ENCODE measurements around the gene PLK3.
"Not testable (repeated sequence)": the region's sequence is repeated elsewhere in the genome, so short reads cannot be mapped to it uniquely, and the experiment has no call there.

The PLK3 gene

DNA sequence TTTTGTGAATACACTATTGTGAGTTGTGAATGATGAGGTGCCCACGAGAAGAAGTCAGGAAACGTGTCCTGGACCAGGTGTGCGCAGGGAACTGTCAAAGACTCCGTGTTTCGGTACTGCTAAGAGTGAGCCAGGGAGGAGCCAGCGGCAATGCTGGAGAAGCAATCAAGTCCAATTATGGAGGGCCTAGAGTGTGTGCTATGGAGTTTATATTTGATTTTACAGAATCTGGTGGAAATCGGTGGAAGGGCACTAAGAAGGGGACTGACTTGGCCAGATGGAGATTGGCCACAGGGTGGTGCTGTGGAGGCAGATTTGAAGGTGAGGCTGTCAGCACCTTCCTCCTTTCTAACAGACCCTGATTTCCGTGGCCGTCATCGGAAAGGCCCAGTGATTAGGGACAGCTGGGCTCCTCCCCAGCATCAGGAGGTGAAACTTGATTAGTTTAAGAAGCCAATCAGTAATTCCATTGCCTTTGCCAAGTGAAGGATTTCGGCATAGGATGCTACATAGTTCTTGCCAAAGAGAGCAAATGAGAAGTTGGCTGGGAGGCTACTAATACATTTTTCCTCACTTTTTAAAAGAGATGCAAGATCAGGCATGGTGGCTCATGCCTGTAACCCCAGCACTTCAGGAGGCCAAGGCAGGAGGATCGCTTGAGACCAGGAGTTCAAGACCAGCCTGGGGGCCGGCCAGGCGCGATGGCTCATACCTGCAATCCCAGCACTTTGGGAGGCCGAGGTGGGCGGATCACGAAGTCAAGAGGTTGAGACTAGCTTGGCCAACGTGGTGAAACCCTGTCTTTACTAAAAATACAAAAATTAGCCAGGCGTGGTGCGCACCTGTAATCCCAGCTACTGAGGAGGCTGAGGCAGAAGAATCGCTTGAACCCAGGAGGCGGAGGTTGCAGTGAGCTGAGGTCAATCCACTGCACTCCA, 35.8 kb downstream of the PLK3 start:
- no peaks in the 10 kb centered on the region for H3K36me3 ChIP-seq (ENCODE audit: control insufficient read depth, insufficient read depth, low read length, severe bottlenecking)
- H3K27me3 ChIP-seq (replicated peaks; ENCODE audit: control insufficient read depth, insufficient read depth, low read length) = no peaks in the 10 kb centered on the region
- H3K4me1 ChIP-seq (ENCODE audit: control insufficient read depth, insufficient read depth, low read length) = no peaks in the 10 kb centered on the region
- peak; percentile 91 for DNase-seq (ENCODE audit: low read depth)
- no peak overlapping the region for H3K4me3 ChIP-seq (ENCODE audit: low read length)
- H3K9me3 ChIP-seq (ENCODE audit: control insufficient read depth, low read length) = no peaks in the 10 kb centered on the region
- no peak overlapping the region for H3K9ac ChIP-seq (ENCODE audit: low read length)

DNA sequence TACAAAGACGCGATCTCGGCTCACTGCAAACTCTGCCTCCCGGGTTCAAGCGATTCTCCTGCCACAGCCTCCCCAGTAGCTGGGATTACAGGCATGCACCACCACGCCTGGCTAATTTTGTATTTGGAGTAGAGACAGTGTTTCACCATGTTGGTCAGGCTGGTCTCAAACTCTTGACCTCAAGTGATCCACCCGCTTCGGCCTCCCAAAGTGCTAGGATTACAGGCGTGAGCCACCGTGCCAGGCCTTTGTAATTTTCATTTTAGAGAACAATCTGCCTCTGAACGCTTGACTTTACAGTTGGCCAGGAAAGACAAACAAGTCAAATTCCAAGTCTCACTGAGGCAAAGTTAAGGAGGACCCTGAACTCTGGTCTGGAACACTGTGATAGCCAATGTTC, 38.1 kb downstream of the PLK3 start:
- H3K9me3 ChIP-seq (ENCODE audit: control insufficient read depth, low read length); H3K36me3 ChIP-seq (ENCODE audit: control insufficient read depth, insufficient read depth, low read length, severe bottlenecking); H3K4me1 ChIP-seq (ENCODE audit: control insufficient read depth, insufficient read depth, low read length); H3K4me3 ChIP-seq (ENCODE audit: low read length); H3K9ac ChIP-seq (ENCODE audit: low read length); H3K27me3 ChIP-seq (replicated peaks; ENCODE audit: control insufficient read depth, insufficient read depth, low read length); DNase-seq (ENCODE audit: low read depth): not testable (repeated sequence)

DNA sequence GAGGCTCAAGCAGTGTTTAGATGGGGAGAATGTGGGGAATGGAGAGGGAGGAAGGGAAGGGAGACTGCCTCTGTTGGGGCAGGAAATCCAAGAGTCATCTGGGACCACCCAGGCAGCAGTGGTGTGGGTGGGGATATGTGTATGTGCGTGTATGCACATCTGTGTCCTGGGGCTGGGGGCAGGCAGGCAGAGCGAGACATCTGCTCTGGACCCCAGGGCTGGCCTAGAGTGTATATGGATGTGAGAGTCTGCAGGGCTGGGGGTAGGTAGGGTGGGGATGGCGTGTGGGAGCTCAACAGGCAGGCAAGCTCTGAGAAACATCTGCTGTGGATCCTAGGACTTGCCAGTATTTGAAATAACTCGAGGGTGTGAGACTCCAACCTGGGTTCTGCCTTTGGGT, 39.4 kb downstream of the PLK3 start:
- no peaks in the 10 kb centered on the region for H3K4me1 ChIP-seq (ENCODE audit: control insufficient read depth, insufficient read depth, low read length)
- no peaks in the 10 kb centered on the region for H3K36me3 ChIP-seq (ENCODE audit: control insufficient read depth, insufficient read depth, low read length, severe bottlenecking)
- no peaks in the 10 kb centered on the region for H3K27me3 ChIP-seq (replicated peaks; ENCODE audit: control insufficient read depth, insufficient read depth, low read length)
- DNase-seq (ENCODE audit: low read depth) = no peak
- H3K9ac ChIP-seq (ENCODE audit: low read length) = no peak overlapping the region
- H3K9me3 ChIP-seq (ENCODE audit: control insufficient read depth, low read length) = no peaks in the 10 kb centered on the region
- H3K4me3 ChIP-seq (ENCODE audit: low read length) = no peak overlapping the region

DNA sequence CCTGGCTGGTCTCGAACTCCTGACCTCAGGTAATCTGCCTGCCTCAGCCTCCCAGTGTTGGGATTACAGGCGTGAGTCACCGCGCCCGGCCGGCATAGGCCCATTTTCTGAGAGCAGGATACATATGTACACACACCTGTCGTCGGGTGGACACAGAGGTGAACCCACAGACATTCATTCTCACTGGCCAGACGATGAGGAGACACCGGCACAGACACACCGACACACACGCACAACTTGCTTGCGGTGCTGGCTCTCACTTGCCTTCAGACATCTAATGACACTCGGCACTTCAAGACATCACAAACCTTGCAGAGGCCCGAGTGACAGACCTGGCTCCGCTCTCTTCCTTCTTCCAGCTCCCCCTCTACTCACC, 42.3 kb downstream of the PLK3 start:
- Histone ChIP-seq H3K9me3 (ENCODE audit: control insufficient read depth, low read length) (no peaks in the 10 kb centered on the region), H3K27me3 (replicated peaks; ENCODE audit: control insufficient read depth, insufficient read depth, low read length) (no peaks in the 10 kb centered on the region), H3K36me3 (ENCODE audit: control insufficient read depth, insufficient read depth, low read length, severe bottlenecking) (no peaks in the 10 kb centered on the region), H3K9ac (ENCODE audit: low read length) (peak overlapping the region; percentile 72), H3K4me1 (ENCODE audit: control insufficient read depth, insufficient read depth, low read length) (no peaks in the 10 kb centered on the region), H3K4me3 (ENCODE audit: low read length) (peak overlapping the region; percentile 76)
- no peak for DNase-seq (ENCODE audit: low read depth)

DNA sequence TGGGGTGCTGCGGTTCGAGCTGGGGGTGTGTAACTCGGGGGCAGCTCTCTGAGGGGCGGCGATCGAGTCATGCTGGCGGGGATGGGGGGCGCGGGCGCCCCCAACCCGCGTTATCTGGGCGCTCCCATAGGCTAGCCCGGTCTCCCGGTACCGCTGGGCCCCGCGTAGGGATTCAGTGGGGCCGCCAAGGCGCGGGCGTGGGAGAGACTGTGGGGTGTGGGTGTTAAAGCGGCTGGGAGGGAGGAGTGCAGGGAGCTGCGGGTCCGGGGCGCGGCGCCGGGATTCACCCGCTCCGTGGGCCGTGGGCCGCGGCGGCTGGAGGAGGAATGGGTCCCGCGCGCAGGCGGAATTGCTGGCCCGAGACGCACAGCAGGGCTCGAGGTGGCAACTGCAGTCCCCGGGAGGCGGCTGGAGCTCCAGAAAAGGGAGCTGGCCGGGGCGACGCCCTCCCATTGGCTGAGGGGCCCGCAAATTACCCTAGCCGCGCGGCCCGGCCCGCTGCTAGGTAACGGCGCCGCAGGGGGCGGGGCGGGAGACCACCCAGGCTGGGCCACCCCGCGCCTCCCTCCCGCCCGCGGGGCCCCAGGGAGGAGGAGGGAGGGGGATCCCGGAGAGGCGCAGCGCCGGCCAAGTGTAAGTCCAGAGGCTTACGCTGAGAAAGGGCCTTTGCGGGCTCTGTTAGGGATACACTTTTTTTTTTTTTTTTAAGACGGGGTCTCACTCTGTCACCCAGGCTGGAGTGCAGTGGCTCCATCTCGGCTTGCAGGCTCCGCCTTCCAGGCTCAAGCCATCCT, 42.9 kb downstream of the PLK3 start, which contains the start of gene PTCH2:
Gene PTCH2 (minus strand): TSS at position 392 of the 794 bp plus-strand sequence. CDS start 321 bp downstream, at position 71.
- Histone ChIP-seq H3K9ac (ENCODE audit: low read length) (peak within 1 kb of the TSS; percentile 72), H3K27me3 (replicated peaks; ENCODE audit: control insufficient read depth, insufficient read depth, low read length) (no peaks in the 10 kb centered on the region), H3K9me3 (ENCODE audit: control insufficient read depth, low read length) (no peaks in the 10 kb centered on the region), H3K4me3 (ENCODE audit: low read length) (peak within 1 kb of the TSS; percentile 76), H3K36me3 (ENCODE audit: control insufficient read depth, insufficient read depth, low read length, severe bottlenecking) (no peaks in the 10 kb centered on the region), H3K4me1 (ENCODE audit: control insufficient read depth, insufficient read depth, low read length) (no peaks in the 10 kb centered on the region)
- peak; percentile 81 for DNase-seq (ENCODE audit: low read depth)

DNA sequence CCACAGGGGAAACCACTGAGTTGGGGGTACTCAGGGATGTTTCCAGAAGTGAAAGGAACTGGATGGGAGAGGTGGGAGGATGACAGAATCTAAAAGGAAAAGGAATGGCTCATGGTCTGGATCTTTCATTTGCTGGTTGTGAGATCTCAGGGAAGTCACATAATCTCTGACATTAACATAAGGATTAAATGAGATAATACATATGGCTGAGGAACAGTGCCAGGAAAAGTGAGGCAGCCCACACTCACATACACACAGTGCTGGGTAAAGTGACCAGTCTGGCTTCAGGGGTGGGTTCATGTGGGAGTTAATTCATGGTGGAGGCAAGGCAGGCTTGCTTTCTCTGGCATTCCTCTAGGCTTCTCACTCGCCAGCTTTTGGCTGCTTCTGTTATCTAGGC, 46.8 kb downstream of the PLK3 start:
- H3K36me3 ChIP-seq (ENCODE audit: control insufficient read depth, insufficient read depth, low read length, severe bottlenecking) = peaks cover 5% of the 10 kb centered on the region
- H3K9me3 ChIP-seq (ENCODE audit: control insufficient read depth, low read length) = no peaks in the 10 kb centered on the region
- H3K4me1 ChIP-seq (ENCODE audit: control insufficient read depth, insufficient read depth, low read length) = no peaks in the 10 kb centered on the region
- H3K9ac ChIP-seq (ENCODE audit: low read length) = no peak overlapping the region
- no peak overlapping the region for H3K4me3 ChIP-seq (ENCODE audit: low read length)
- no peak for DNase-seq (ENCODE audit: low read depth)
- no peaks in the 10 kb centered on the region for H3K27me3 ChIP-seq (replicated peaks; ENCODE audit: control insufficient read depth, insufficient read depth, low read length)

DNA sequence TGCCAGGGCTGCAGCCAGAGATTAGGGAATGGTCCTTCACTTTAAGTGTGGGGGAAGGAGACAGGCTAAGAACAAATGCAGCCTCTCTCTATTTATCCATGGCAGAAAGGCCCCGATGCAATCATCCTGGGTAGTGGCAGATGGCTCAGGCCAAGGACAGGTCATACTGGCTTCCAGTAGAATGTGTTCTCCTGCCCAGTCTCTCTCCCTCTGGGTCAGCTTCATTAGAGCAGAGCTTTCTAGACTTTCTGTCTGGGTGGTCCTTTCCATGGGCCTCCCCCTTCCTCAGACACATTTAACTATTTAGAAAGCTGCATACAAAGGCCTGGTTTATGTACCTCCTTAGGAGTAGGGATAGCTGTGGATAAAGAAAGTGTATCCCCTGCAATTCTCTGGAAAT, 47.7 kb downstream of the PLK3 start:
- Histone ChIP-seq H3K4me3 (ENCODE audit: low read length) (no peak overlapping the region), H3K36me3 (ENCODE audit: control insufficient read depth, insufficient read depth, low read length, severe bottlenecking) (peaks cover 6% of the 10 kb centered on the region), H3K9me3 (ENCODE audit: control insufficient read depth, low read length) (no peaks in the 10 kb centered on the region), H3K4me1 (ENCODE audit: control insufficient read depth, insufficient read depth, low read length) (no peaks in the 10 kb centered on the region), H3K9ac (ENCODE audit: low read length) (no peak overlapping the region), H3K27me3 (replicated peaks; ENCODE audit: control insufficient read depth, insufficient read depth, low read length) (no peaks in the 10 kb centered on the region)
- DNase-seq (ENCODE audit: low read depth) = no peak

DNA sequence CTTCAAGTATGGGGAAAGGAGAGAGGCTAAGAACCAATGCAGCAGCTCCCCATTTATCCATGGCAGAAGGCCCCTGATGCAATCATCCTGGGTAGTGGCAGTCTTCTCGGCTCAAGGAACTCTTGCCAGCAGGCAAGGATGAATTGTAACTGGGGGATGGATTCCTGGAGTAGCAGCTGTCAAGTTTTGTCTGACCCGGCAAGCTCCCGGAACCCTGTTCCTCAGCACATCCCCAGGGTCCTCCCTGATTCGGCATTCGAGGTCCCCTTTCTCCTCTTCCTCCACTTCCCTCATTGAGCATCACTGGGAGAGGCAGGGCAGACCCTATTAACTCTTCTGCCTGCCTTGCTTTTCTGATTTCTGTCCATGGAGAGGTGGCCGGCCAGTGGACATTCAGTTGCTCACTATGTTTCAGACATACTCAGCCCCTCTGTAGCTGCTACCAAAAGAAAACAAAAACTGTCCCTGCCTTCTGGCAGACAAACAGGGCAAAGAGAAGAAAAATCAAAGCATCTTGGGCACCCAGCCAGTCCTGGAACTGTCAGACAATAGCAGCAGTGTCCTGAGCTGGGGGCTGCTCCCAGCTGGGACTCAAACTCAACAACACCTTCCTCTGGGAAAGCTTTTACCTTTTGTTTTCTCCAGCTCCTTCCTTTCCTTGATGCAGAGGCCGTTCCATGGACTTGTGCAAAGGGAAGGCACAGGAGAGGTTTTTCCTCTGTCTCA, 48.4 kb downstream of the PLK3 start:
- no peak for DNase-seq (ENCODE audit: low read depth)
- no peaks in the 10 kb centered on the region for H3K4me1 ChIP-seq (ENCODE audit: control insufficient read depth, insufficient read depth, low read length)
- no peaks in the 10 kb centered on the region for H3K27me3 ChIP-seq (replicated peaks; ENCODE audit: control insufficient read depth, insufficient read depth, low read length)
- H3K9ac ChIP-seq (ENCODE audit: low read length) = no peak overlapping the region
- H3K36me3 ChIP-seq (ENCODE audit: control insufficient read depth, insufficient read depth, low read length, severe bottlenecking) = peaks cover 10% of the 10 kb centered on the region
- no peak overlapping the region for H3K4me3 ChIP-seq (ENCODE audit: low read length)
- H3K9me3 ChIP-seq (ENCODE audit: control insufficient read depth, low read length) = no peaks in the 10 kb centered on the region

DNA sequence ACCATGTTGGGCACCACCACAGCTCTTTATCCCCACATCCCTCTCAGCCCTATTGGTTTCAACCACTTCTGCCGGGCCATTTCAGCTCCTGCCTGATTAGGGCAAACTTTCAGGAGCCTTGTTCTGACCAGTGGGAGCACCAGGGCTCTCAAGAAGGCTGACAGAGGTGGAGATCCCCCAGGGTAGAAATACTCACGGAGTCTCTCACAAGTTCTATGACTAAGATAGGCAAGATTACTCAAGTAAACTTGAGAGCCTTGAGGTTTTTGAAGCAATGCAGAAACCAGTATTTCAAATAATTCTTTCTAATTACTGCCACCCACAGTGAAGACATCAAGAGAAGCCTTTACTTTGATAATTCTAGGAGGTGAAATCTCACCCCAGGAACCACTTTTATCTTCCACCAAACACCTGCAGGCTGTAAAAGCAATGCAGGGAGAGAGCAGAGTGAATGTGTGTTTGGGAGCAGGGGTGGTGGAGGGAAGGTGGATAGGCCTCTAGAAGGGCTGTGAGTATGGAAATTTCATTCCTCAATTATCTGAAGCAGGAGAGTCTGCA, 49.5 kb downstream of the PLK3 start:
- Histone ChIP-seq H3K4me3 (ENCODE audit: low read length) (no peak overlapping the region), H3K9me3 (ENCODE audit: control insufficient read depth, low read length) (no peaks in the 10 kb centered on the region), H3K9ac (ENCODE audit: low read length) (no peak overlapping the region), H3K4me1 (ENCODE audit: control insufficient read depth, insufficient read depth, low read length) (no peaks in the 10 kb centered on the region), H3K27me3 (replicated peaks; ENCODE audit: control insufficient read depth, insufficient read depth, low read length) (no peaks in the 10 kb centered on the region), H3K36me3 (ENCODE audit: control insufficient read depth, insufficient read depth, low read length, severe bottlenecking) (peaks cover 17% of the 10 kb centered on the region)
- DNase-seq (ENCODE audit: low read depth) = no peak

DNA sequence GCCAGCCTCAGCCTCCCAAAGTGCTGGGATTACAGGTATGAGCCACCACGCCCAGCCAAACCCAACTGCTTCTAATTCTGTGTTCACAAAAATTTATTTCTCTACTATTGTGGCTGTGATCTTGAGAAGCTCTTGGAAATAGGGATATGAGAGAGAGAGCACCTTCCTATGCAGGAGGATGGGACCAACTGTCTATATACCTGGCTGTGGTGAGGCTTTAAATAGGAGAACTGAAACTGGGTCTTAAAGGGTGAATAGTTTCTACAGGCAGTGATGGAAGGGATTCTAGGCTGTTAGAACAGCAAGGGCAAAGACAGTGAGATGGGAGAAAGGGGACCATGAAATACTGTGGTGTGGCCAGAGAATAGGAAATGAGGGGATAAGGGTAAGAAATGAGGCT, 51.1 kb downstream of the PLK3 start:
- no peaks in the 10 kb centered on the region for H3K9me3 ChIP-seq (ENCODE audit: control insufficient read depth, low read length)
- H3K4me1 ChIP-seq (ENCODE audit: control insufficient read depth, insufficient read depth, low read length) = no peaks in the 10 kb centered on the region
- no peak overlapping the region for H3K4me3 ChIP-seq (ENCODE audit: low read length)
- no peak for DNase-seq (ENCODE audit: low read depth)
- no peak overlapping the region for H3K9ac ChIP-seq (ENCODE audit: low read length)
- peaks cover 30% of the 10 kb centered on the region for H3K36me3 ChIP-seq (ENCODE audit: control insufficient read depth, insufficient read depth, low read length, severe bottlenecking)
- no peaks in the 10 kb centered on the region for H3K27me3 ChIP-seq (replicated peaks; ENCODE audit: control insufficient read depth, insufficient read depth, low read length)

DNA sequence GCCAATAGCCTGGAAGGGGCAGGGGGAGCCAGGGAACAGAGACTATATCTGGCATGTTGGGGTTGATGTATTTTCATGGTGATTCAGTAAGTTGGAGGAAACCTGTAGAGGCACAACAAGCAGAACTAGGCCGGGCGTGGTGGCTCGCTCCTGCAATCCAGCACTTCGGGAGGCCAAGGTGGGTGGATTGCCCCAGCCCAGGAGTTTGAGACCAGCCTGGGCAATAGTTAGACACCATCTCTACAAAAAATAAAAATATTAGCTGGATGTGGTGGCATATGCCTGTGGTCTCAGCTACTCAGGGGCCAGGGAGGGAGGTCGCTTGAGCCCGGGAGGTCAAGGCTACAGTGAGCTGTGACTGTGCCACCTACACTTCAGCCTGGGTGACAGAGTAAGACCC, 53.0 kb downstream of the PLK3 start:
- Histone ChIP-seq H3K9ac (ENCODE audit: low read length) (no peak overlapping the region), H3K4me3 (ENCODE audit: low read length) (no peak overlapping the region), H3K9me3 (ENCODE audit: control insufficient read depth, low read length) (no peaks in the 10 kb centered on the region), H3K27me3 (replicated peaks; ENCODE audit: control insufficient read depth, insufficient read depth, low read length) (no peaks in the 10 kb centered on the region), H3K36me3 (ENCODE audit: control insufficient read depth, insufficient read depth, low read length, severe bottlenecking) (peaks cover 48% of the 10 kb centered on the region), H3K4me1 (ENCODE audit: control insufficient read depth, insufficient read depth, low read length) (no peaks in the 10 kb centered on the region)
- no peak for DNase-seq (ENCODE audit: low read depth)

Data from adipocyte (in vitro differentiated cells).